T-helper 2 cell treated with Interferon-gamma antibody and Interleukin-4, amounts not matched to agents 100 ng/mL and 5 ng/mL, for 36 hours (primary cell): ENCODE results near the gene VPS13A. TPM values are rescaled to one million over a fixed set of nuclear protein-coding genes. Genes with fewer than 3 reads are reported as not detected.
"Not testable (repeated sequence)": the region's sequence is repeated elsewhere in the genome, so short reads cannot be mapped to it uniquely, and the experiment has no call there.

Experiments used
- intact Hi-C: fragments of 100-400 bp; cut with micrococcal nuclease; formaldehyde crosslinking; loops from one replicate; pipeline ENCODE4 v1.15.1; 2023
- total RNA-seq: library from RNA; stranded (reverse); gene quantifications from 2 replicates; pipeline ENCODE4 v1.2.3, GENCODE V29; 2022

VPS13A gene
- total RNA-seq, 1 donor from 2014 or later: 47.6 TPM

- intact Hi-C loops: no loop called here
Measured at GRCh38 chr9:77293949-77294348, 116.6 kb downstream of the VPS13A start.

GRCh38 chr9:77304543-77304942, 127.2 kb downstream of the VPS13A start:
- intact Hi-C loops: no loop called here

DNA sequence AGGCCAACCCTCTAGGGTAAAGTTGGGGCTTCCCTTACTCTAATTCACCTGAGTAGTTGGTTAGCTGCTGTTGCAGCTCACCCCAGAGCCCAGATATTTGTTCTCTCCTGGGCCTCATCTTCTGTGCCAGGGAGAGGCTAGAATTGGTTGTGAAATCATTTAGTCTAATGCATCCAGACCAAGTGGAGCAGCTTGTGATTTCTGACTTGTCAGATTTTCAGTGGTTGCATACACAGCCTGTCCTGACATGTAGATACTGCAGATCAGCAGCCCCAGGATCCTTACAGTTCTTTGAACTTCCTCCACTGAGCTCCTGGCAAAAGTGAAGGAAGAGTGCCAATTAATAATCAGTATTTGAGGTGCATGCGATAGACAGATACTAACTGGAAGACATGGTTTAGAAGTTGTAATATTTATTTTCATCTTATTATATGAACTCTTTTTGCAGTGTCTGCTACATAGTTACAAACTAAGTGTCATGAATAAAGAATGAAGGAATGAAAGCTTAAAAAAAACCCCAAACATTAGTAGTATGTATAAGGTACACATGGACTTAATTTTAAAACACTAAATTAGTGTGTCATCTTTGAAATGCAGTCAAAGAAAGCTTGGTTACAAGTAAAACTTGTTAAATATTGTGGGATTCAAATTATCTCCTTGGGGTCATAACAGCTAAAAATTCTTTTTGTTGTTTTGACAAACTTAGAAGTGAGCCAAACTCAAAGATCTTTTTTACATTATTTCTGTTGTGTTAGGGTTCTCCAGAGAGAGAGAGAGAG, 128.5 kb downstream of the VPS13A start:
- intact Hi-C loops: no loop called here

- intact Hi-C loops: no loop called here
Measured at GRCh38 chr9:77307166-77307565, 129.8 kb downstream of the VPS13A start.

GRCh38 chr9:77316058-77316457, 138.7 kb downstream of the VPS13A start:
- intact Hi-C loops: no loop called here

DNA sequence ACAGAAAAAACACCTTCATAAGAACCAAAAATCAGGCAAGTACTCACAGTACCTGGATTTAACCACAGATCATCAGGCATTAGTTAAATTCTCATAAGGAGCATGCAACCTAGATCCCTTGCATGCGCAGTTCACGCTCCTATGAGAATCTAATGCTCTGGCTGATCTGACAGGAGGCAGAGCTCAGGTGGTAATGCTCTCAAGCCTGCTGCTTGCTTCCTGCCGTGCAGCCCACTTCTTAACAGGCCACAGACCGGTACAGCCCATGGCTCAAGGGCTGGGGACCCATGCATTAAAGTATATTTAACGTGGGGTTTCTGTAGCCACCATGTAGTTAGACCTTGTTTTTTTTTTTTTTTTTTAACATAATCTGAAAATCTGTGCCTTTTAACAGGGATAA, 147.7 kb downstream of the VPS13A start:
- intact Hi-C loops: no loop called here

DNA sequence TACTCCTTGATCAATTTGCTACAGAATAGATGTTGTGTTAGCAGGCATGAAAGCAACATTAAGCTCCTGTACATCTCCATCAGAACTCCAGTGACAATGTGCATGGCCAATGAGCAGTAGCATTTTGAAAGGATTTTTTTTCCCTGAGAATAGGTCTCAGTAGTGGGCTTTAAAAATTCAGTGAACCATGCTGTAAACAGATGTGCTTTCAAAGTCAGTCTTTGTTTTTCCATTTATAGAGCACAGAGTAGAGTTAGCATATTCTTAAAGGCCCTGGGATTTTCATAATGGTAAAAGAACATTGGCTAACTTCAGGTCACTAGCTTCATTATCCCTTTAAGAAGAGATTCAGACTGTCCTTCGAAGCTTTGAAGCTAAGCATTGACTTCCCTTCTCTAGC, 150.8 kb downstream of the VPS13A start:
- intact Hi-C loops: no loop called here

DNA sequence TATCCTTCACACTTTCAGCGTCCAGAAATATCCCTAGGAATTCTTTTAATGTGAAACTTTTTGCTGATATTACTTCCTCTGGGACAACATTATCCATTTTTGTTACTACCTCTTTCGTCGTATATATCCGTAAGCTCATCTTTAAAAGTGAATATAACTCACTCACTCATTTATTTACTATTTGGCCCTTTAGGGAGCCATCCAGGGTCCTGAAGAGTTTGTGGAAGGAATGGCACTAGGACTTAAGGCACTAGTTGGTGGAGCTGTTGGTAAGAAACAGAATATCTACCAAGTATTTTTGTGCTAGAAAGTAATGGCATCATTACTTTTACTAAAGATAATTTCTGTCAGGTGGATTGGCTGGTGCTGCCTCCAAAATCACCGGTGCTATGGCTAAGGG, 192.7 kb downstream of the VPS13A start:
- intact Hi-C loops: no loop called here

GRCh38 chr9:77374266-77374665, 196.9 kb downstream of the VPS13A start:
- intact Hi-C loops: no loop called here

DNA sequence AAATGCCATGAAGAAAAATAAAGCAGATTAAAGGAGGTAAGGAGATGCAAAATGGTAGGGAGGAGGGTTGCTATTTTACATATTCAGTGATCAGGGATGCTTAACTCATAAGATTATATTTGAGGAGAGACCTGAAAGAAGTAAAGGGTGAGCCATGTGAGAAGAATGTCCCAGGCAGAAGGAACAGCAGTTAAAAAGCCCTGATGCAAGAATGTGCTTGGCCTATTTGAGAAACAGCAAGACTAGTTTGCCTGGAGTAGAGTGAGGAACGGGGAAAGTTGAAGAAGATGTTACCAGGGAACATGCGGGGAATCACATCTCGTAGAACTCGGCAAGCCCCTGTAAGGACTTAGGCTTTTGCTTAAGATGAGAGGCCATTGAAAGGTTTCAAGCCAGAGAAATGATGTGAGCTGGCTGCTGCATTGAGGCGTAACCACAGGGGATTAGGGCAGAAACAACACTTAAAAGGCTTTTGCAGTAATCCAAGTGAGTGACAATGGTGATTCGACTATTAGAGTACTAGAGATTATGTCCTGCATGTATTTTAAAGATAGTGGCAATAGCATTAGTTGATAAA, 198.7 kb downstream of the VPS13A start:
- intact Hi-C loops: no loop called here

DNA sequence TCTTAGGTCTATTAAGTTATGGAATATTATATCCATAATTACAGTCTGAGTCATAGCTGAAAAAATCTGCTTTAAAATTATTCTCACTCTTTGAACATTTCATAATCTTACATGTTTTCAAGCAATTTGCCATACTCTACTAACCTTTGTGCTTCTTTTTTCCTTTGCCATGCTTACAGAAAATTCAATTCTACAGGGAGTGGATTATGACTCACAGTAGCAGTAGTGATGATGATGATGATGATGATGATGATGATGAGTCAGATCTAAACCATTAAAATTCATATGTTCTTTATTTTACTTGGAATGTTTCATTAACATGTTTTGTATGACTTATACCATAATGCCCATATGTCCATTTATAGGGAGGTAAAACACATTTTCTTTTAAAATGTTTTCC, 207.1 kb downstream of the VPS13A start:
- intact Hi-C loops: no loop called here

DNA sequence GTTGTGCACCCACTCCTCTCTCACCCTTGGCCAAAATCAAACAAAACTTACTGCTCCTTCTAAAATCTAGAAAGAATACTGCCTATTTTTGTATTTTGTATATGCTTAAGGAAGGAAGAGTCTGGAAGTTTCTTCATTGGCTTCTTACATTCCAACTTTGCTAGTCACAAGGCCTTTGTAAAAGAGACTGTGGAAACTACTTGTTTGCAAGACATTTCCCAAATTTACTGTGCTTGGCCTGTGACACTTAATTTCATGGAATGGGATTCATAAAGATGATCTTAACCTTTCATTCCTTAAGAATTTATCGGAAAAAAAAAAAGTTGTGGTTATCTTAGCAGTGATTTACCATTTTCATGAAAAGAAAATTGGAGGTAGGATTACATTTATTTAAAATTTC, 208.9 kb downstream of the VPS13A start:
- intact Hi-C loops: no loop called here

DNA sequence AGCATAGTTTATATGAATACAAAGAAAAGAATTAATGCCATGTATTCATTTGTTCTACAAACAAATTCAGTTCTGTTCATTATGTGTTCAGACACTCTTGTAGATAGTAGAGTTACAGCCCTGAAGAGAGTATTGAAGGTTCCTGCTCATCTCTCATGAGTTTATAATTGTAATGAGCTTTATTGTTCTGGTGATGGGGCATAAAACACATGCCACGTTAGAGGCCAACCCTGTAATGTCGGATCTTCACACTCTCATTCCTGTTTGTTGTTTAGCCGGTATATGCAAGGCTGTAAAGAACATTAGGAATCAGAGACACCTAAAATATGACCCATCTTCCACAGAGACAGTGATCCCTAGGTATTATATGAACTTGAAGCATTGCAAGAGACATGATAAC, 214.5 kb downstream of the VPS13A start:
- intact Hi-C loops: no loop called here

DNA sequence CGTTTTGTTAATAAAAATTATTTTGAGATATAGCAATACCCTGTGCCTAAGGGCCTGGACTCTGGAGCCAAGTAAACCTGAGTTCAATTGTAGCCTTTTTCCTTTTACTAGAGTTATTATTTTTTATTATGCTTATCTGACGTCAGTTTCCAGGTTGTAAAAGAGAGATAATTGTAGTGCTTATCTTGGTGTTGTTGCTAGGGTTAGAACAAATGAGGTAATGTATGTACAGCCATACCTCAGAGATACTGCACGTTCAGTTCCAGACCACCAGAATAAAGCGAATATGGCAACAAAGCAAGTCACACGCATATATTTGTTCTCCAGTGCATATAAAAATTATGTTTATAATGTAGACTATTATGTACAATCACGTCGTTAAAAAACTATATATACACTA, 215.0 kb downstream of the VPS13A start:
- intact Hi-C loops: no loop called here

DNA sequence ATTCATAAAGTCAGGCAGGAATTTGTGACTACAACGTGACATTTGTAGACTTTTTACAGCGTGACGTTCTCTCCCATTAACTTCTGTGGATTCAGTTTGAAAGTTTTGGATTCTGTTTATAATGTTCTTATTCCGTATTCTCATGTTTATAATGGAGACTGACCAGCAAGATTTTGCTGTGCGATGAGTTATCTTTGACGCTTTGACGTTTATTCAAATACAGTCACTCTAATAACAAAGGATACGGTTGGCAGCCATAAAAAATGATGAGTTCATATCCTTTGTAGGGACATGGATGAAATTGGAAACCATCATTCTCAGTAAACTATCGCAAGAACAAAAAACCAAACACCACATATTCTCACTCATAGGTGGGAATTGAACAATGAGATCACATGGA, 221.2 kb downstream of the VPS13A start:
- intact Hi-C loops: not testable (repeated sequence)

DNA sequence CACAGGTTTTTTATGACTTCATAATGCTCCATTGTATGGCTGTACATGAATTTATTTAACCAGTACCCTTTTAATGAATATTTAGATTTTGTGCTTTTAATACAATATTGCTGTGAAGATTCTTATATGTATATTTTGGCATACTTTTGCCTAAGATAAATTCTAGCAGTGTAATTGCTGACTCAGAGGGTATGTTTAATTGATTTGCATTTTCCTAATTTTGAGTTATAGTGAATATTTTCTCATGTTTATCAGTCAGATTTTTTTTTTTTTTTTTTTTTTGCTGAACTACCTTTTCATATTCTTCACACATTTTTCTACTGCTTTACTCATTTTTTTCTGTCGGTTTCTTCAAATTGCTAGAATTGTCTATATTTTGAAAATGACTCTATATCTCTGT, 222.6 kb downstream of the VPS13A start:
- intact Hi-C loops: no loop called here

- intact Hi-C loops: no loop called here
Measured at GRCh38 chr9:77402286-77402685, 225.0 kb downstream of the VPS13A start.

DNA sequence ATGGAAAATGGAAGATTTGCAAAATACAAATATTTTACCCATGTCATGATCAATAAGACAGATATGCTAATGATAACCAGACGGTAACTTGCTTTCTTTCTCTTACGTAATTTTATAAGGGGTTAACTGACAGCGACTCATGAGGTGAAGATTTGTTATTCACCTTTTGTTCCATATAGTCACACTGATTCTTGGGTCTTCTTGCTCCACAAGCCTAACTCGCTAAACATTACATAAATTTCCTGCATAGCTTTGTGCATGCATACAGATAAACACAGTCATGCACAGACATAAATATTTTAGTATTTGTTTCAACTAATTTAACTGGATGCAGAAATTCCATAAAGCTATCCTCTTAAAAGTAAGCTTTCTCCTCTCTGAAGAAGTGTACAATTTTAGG, 225.9 kb downstream of the VPS13A start:
- intact Hi-C loops: no loop called here

DNA sequence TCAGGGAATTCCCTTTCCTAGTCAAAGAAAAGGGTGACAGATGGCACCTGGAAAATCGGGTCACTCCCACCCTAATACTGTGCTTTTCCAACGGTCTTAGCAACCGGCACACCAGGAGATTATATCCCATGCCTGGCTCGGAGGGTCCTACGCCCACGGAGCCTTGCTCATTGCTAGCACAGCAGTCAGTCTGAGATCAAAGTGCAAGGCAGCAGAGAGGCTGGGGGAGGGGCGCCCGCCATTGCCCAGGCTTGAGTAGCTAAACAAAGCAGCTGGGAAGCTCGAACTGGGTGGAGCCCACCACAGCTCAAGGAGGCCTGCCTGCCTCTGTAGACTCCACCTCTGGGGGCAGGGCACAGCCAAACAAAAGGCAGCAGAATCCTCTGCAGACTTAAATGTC, 231.2 kb downstream of the VPS13A start:
- intact Hi-C loops: not testable (repeated sequence)

- intact Hi-C loops: no loop called here
Measured at GRCh38 chr9:77417566-77417965, 240.2 kb downstream of the VPS13A start.

GRCh38 chr9:77418226-77418625, 240.9 kb downstream of the VPS13A start:
- intact Hi-C loops: no loop called here

DNA sequence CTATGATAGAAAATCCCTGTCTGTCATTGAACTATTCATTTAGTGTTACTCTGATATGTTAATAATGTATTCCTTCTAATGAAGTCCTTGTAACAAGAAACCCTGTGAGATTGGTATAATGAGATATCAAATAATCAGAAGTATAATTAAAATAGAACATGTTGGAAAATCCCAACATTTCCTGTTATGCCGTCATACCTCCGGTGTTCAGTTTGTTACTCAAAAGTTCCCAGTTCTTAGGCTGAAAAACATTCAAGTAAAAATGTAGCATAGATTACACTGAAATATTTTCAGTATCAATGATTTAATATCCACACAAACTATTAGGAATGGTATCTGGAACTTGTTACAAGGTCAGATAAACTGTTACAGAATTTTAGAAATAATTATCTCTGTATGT, 243.3 kb downstream of the VPS13A start:
- intact Hi-C loops: no loop called here
